ENCODE data around the gene ZNF331.
"Not testable (repeated sequence)": the region's sequence is repeated elsewhere in the genome, so short reads cannot be mapped to it uniquely, and the experiment has no call there.

ZNF331 gene

DNA sequence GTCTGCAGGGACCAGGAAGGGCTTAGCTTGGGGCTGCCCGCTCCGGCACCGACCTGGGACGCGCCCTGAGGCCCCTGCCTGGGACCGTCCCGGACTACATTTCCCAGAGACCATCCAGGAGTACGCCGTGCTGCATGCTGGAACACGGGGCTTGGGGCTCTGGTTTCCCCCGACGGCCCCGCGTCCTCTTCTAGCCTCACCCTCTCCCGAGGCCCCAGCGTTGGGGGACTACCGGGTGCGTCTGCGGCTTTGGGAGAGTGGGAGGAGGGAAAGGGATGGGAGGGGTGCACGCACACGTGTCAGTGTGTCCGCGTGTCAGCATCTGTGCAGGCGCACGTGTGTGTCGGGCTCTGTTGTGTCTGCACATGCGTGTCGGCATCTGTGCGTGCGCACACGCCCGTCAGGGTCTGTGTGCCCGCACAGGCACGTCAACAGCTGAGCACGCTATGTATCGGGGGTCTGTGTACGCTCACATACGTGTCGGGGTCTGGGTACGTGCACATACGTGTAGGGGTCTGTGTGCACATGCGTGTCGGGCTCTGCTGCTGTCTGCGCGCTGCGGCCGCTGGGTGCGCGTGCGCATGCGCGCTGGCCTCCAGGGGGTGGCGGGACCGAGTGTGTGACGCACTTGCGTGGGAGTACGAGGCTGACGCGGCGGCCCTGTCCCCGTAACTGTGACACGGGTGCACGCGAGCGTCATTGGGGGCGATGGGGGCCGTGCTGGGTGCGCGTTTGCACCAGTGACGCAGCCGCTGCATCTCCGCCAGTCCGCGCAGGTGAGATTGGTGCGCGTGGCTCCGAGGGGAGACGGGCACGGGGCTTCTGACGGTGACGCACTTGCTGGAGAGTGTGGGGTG lies at the start of gene ZNF331:
TSS of gene ZNF331 (plus strand) at position 625 of the 857 bp plus-strand sequence. CDS start 31,232 bp downstream, outside the sequence.
- DNase-seq = peak; percentile 74

GRCh38 chr19:53492153-53492552 lies 45.8 kb upstream of the ZNF331 start:
- DNase-seq = no peak

GRCh38 chr19:53497311-53498023 lies 40.5 kb upstream of the ZNF331 start:
- DNase-seq = not testable (repeated sequence)

DNA sequence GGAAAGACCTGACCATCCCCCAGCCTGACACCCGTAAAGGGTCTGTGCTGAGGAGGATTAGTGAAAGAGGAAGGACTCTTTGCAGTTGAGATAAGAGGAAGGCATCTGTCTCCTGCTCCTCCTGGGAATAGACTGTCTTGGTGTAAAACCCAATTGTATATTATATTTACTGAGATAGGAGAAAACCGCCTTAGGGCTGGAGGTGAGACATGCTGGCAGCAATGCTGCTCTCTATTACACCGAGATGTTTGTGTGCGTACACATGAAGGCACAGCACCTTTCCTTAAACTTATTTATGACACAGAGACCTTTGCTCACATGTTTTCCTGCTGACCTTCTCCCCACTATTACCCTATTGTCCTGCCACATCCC lies 39.9 kb upstream of the ZNF331 start:
- DNase-seq = not testable (repeated sequence)

DNA sequence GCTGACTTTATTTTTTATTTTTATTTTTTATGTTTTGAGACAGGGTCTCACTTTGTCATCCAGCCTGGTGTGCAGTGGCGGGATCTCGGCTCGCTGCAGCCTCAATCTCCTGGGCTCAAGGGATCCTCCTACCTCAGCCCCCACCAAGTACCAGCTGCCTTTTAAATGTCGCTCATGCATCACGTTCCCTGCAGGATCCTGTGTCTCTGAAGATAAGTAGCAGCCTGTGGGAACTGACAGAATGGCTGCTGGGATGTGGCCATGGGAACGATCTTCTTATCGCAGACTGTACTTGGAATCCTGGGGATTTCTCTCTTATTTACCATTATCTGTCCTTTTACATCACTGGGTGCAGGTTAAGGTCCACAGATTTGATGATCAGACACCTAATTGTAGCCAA lies 34.8 kb upstream of the ZNF331 start:
- not testable (repeated sequence) for DNase-seq

- not testable (repeated sequence) for DNase-seq
These were observed 34.1 kb upstream of the ZNF331 start for GRCh38 chr19:53503671-53504364.

- not testable (repeated sequence) for DNase-seq
These were observed 33.6 kb upstream of the ZNF331 start for GRCh38 chr19:53504365-53504703.

DNA sequence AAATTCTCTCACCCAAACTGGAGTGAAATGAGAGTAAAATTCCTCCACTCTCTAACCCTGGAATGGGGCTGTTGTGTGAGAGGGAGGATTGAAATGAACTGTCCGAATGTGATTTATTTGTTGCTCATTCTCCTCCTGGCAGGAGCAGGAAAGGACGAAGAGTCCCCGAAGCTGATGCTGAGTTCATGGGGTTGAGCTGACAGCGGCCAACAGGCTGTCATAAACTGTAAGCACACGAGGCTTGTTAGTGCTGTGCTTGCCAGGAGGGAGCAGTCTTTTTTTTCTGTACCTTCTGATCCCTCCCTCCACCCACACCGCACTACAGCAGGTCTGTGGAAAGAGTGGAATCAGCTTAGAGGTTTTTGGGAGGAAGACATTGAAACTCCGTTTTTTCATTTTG lies 33.1 kb upstream of the ZNF331 start:
- DNase-seq = no peak

GRCh38 chr19:53506728-53507127 lies 31.2 kb upstream of the ZNF331 start:
- DNase-seq = no peak

DNA sequence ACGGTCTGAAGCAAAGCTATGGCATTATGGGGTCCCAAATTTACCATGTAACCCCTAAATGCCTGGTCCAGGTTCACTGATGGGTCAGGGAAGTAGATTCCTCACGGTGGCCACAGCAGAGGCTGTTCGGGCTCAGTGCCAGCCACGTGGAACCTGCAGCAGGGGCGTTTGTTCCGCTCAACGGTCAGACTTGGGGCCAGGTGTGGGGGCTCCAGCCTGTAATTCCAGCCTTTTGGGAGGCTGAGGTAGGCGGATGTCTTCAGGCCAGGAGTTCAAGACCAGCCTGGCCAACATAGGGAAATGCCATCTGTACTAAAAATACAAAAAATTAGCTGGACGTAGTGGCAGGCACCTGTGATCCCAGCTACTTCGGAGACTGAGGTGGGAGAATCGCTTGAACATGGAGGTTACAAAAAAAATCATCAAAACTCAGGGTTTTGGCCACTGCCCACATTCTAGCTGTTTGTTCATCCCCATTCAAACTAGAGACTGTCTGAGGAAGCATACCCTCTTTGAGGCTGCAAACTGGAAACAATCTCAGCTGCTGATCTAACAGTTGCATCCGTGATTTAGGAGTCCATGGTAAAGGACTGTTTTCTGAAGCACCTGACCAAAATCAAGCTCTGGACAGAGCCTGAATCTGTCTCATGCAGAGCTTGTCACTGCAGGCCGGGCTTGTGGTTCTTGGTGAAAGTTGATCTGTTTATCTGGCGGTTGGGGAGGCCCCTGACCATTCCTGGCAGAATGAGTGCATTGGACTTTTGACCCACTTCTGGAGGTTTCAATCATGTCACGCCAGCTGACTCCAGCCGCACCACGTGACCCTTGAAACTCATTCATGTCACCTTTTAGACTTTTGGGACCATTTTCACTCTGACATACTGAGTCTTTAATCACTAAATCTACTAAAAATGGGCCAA lies 30.2 kb upstream of the ZNF331 start:
- no peak for DNase-seq

DNA sequence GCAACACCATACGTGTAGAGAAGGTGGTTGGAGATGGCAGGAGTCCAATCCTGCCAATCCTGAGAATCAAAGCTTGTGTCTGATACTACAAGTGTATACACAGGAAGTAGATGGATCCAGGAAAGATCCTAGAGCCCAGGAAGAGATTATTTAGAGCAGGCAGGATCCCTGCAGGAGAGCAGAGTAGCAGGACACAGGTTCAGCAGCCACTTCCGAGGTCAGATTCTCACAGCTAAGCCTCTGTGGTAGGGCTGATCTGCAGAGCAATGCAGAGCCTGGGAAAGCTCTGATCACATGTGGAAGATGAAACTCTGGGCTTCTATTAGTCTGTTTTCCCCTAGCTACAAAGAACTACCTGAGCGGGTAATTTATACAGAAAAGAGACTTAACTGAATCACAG lies 28.5 kb upstream of the ZNF331 start:
- DNase-seq = no peak

- DNase-seq = no peak
These were observed 28.1 kb upstream of the ZNF331 start for GRCh38 chr19:53509845-53510244.

- no peak for DNase-seq
These were observed 26.6 kb upstream of the ZNF331 start for GRCh38 chr19:53511357-53511756.

GRCh38 chr19:53511933-53512374 lies 26.0 kb upstream of the ZNF331 start:
- DNase-seq = peak; percentile 12

- not testable (repeated sequence) for DNase-seq
These were observed 22.9 kb upstream of the ZNF331 start for GRCh38 chr19:53515047-53515446.

DNA sequence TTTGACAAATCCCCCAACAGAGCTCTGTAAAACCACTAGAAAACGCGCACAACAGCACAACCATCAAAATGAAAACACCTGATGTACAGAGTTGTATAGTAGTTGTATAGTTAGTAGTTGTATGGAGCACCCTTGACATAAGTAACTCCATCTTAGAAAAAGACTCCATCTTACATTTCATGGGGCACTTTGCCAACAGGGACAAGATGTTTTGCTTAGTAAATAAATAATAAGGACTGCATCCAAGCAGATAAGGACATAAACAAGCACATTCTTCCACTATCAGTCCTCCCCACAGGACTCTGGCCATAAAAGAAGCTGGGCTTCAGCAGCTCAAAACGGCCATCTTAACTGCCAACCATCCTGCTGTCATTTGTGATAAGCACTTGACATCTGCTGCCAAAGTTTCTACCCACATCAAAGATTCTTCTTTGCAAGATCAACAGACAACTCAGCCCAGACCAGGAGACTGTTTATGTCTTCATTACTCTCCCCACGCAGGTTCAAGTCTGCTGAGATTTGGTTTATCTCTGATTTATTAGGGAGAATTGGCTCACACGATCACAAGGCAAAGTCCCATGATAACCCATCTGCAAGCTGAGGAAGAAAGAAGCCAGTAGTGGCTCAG lies 20.7 kb upstream of the ZNF331 start:
- DNase-seq = no peak

DNA sequence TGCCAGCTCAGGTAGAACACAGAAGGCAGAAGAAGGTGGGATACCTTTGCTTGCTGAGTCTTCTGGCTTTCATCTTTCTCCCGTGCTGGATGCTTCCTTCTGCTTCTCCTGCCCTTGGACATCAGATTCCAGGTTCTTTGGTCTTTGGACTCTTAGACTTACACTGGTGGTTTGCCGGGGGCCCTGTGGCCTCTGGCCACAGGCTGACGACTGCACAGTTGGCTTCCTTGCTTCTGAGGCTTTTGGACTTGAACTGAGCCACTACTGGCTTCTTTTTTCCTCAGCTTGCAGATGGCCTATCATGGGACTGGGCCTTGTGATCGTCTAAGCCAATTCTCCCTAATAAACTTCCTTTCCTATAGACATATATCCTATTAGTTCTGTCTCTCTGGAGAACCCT lies 19.8 kb upstream of the ZNF331 start:
- DNase-seq = no peak

- no peak for DNase-seq
These were observed 19.2 kb upstream of the ZNF331 start for GRCh38 chr19:53518716-53519115.

DNA sequence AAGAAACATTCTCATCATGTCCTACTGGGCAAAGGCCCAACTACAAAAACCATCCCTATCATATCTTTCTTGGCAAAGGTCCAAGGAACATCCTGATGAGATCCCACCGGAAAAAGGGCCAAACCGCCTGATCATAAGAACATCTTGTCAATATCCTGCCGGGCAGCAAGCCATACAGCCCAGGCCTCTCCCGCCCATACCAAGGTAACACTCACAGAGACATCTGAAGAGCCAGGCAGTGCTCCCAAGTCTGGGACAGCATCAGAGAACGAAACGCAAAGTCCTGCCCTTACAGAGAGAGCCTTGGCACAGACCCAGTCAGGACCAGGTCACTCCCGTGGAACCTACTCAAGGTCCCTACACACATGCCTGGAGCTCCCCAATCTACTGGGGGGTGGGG lies 18.5 kb upstream of the ZNF331 start:
- DNase-seq = no peak

- DNase-seq = no peak
These were observed 17.8 kb upstream of the ZNF331 start for GRCh38 chr19:53520163-53520546.

- DNase-seq = peak; percentile 99
These were observed 17.2 kb upstream of the ZNF331 start for GRCh38 chr19:53520547-53521372.

All from fibroblast of skin of right biceps (primary cell).